Measurements from ENCODE around the gene CENPP.

Gene CENPP

DNA sequence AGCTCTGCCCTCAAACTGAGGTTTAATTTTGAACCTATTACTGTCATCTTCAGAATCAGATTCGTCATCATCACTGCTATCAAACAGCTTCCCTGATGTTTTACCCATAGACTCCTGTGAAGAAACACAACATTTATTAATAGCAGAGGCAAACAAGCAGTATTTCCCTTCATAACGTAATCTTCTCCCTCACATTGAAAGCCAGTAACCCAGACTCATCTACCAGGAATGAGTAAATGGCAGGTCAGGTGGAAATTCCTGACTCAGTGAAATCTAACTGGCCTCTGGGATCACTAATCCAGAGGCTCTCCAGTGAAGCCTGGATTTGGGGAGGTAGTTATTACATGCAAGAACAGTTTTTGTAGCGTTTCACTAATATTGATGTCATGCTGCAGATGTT is 15.2 kb upstream of the CENPP start:
- DNase-seq (ENCODE audit: low read depth), result no peak

DNA sequence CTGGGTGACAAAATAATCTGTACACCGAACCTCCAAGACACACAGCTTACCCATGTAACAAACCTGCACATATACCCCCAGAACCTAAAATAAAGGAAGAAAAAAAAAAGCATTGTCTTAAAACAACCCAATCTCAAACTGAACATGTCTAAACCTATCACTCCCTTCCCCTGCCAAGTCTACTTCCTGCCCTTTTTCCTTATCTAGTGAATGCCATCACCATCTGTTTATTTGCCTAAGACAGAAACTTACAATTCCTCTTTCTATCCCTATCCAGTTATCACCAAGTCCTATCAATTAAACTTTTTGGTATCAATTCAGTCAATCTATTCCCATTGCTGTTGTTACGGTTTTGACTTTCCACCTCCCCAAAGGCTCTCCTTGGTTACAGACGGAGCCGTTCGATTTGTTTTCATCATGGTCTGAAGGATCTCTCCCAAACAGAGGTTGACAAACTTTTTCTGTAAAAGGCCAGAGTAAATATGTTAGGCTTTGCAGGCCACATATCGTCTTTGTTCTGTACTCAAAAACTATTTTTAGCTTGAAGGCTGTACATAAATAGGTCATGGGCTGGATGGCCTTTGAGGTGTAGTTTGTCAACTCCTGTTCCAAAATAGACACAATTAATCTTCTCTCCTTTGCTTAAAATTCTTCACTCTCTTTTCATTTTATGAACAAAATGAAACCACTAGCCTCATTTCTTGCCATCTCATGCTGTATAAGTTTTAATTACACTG is 12.7 kb upstream of the CENPP start:
- no peak for DNase-seq (ENCODE audit: low read depth)

More for the DNA sequence above, 15.2 kb upstream of the CENPP start:
- H3K4me3 ChIP-seq (ENCODE audit: low read depth, low read length), result no peak overlapping the region

DNA sequence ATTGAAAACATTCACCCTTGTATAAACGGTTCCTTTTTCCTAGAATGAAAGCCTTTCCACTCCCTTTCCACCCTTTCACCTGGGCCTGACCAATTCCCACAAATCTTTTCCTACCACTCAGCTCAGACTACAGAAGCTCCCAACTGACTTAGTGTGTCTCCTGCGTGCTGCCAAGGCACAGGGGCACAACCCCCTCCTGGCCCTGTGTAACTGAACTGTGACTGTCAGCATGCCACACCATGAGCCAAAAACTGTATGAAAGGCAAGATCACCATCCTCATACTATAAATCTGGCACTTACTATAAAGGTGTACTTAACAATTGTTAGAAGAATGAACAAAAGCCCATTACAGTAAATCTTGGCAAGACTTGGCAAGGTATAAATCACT is 12.1 kb upstream of the CENPP start:
- no peak overlapping the region for H3K4me3 ChIP-seq (ENCODE audit: low read depth, low read length)
- DNase-seq (ENCODE audit: low read depth), result no peak

More for the DNA sequence above, 12.7 kb upstream of the CENPP start:
- H3K4me3 ChIP-seq (ENCODE audit: low read depth, low read length), result no peak overlapping the region

DNA sequence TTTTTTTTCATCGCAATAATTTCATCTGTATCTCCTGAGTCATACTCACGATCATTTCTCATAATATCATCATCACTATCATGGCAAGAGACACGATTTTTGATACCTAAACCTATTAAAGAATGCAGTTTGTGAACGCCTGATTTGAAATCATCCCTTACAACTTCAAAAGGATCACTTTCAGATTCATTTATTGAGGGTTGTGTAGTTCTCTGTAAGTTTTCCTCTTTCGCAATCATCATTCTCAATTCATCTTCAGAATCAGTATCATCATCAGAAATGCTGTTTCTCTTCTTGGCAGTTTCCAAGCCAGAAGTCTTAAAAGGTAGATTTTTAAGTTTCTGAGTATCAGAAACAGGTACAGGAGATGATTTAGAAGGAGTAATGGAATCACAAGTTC is 10.3 kb upstream of the CENPP start:
- H3K4me3 ChIP-seq (ENCODE audit: low read depth, low read length), result no peak overlapping the region
- DNase-seq (ENCODE audit: low read depth), result no peak

DNA sequence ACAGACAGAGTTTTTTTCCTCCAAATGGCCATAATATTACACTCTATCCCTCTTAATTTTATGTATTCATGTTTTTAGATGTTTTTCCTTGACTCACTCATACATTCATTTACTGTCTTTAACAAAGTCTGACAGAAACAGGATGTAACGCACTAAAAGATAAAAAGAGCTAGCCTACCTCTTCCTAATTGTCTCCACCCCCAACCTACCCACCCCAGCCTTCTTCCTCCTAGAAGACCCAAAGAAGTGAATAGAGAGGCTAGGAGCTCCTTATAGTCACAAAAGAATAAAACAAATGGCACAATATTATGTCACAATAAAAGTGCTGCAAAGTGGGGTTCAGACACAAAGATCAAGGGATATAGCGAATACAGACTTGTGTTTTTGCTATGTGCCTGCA is 1.3 kb upstream of the CENPP start:
- DNase-seq (ENCODE audit: low read depth), result no peak
- H3K4me3 ChIP-seq (ENCODE audit: low read depth, low read length), result peak overlapping the region; percentile 70

DNA sequence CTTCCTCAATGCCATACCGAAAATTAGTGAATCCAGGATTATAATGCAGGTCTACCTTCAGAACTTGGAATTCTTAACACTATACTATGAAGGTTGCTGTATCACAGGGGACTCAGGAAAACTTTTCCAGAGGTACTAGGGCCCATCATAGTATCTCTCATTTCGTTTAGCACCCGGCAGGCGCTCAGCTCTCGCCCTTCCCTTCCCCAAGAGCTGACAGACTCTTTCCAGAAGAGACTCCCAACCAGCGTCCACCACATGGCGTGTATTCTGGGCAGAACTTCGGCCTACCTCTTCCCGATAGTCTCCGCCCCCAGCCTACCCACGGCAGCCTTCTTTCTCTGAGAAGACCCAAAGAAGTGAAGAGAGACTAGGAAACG is 874 bp upstream of the CENPP start:
- DNase-seq (ENCODE audit: low read depth), result no peak
- H3K4me3 ChIP-seq (ENCODE audit: low read depth, low read length), result peak overlapping the region; percentile 70

DNA sequence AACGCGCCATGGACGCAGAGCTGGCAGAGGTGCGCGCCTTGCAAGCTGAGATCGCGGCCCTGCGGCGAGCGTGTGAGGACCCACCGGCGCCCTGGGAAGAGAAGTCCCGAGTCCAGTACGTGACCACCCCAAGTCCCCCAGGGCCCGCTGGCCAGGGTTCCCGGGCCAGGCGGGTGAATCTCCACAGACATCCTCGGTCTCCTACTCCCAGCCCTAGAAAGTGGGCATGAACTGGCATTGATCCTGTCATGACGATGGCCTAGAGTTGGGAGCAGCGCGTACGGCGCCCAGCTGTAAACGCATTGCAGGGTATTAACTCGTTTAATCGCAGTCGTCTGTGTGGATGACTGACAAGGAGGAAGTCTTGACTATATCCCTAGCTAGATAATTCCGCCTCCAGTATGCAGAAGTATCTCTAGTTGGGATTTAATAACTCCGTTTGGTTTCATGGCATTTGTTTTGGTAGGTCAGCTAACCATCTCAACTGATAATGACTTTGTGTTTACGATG is 293 bp downstream of the CENPP start:
- peak overlapping the region; percentile 70 for H3K4me3 ChIP-seq (ENCODE audit: low read depth, low read length)
- DNase-seq (ENCODE audit: low read depth), result no peak

DNA sequence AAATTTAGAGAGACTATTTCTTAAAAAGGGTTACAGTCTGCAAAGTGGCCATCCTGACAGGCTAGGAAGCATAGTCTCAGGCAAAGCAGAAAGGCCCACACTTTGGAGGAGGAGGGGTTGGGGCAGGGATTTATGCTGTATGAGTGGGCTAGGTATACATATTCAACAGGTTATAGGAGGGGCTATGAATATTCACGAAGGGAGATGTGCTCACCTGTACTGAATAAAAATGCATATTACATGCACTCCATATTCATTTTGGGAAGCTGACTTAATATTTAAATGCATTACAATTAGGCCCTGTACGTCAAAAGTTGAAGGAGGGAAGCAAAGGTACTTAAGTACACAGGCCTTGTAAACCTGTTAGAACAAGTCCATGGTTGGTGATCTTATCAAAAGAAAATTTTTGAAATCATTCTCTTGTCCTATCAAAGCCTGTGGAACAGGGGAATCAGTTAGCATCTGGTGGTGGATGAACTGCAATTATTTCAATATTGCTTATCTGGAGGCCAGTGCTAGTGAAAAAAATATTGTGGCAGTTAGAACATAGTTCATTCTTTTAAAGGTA is 1.6 kb downstream of the CENPP start:
- no peak overlapping the region for H3K4me3 ChIP-seq (ENCODE audit: low read depth, low read length)
- DNase-seq (ENCODE audit: low read depth), result no peak

DNA sequence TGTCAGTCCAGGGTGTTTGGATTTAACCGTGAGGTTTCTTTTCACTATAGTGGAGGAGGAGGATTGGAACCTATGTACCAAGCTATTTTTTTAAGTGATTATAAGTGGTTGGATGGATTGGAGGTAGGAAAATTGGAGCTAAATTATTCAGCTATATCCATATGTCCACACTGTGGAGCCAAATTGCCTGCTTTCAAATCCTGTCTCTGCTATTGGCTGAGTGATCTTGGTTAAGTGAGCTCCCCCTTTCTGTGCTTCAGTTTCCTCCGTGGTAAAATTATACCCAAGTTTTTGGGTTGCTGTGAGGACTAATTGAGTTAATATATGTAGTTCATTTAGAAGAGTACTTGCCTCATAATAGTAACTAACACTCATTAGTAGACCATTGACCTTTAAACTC is 2.5 kb downstream of the CENPP start:
- peak; percentile 41 for DNase-seq (ENCODE audit: low read depth)
- H3K4me3 ChIP-seq (ENCODE audit: low read depth, low read length), result no peak overlapping the region

DNA sequence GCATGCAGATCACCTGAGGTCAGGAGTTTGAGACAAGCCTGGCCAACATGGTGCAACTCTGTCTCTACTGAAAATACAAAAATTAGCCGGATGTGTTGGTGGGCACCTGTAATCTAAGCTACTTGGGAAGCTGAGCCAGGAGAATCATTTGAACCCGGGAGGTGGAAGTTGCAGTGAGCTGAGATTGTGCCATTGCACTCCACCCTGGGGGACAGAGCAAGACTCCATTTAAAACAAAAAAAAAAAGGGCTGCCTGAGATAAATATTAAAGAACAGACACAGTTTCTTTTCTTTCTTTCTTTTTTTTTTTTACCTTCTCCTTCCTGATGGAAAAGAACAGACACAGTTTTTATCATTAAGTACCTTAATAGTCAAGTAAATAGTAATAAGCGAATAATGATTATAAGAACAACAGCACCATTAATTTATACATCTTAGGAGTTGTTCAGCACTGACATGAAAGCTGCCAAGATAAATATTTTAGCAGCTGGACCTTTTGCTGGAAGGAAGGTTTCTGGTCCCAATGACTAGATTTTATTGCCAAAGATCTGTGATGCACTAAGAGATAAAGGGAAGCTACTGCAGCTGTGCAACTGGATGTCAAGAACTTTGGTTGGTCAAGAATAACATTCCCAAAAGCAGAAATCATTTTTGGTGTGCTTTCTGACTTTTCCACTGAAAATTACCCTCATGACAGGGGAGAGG is 7.0 kb downstream of the CENPP start:
- no peak overlapping the region for H3K4me3 ChIP-seq (ENCODE audit: low read depth, low read length)
- peak; percentile 25 for DNase-seq (ENCODE audit: low read depth)

DNA sequence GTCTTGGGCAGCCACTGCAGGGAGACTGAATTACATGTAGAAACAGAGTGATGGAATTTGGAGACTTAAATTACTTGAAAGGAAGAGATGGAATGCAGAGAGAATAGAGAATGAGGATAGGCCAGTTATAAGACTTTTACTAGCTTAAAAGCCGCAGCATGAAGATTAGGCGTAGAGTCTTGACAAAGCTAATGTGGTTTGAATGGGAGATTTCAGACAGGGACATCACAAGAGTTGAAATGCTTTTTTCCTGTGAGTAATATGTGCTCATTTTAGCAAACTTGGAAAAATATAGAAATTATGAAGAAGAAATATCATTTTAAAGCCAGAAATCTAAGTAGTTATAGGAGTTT is 7.5 kb downstream of the CENPP start:
- H3K4me3 ChIP-seq (ENCODE audit: low read depth, low read length), result no peak overlapping the region
- DNase-seq (ENCODE audit: low read depth), result no peak

DNA sequence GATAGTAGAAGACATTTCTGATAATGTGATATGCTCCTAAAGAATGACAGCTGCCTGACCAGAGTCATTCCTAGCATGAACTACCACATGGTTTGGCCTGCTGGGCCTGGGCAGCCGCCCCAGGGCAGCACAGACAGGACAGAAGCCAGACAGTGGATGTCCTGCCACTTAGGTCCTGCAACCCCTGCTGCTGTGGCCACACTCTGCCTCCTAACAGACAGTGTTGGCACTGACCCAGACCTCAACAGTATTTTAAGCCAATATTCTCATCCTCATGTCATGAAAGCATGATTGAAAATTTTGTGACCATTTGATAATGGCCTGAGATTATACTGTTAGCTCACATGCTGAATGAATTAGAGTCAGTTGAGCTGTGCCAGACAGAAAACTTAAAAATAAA is 15.8 kb downstream of the CENPP start:
- DNase-seq (ENCODE audit: low read depth), result no peak
- no peak overlapping the region for H3K4me3 ChIP-seq (ENCODE audit: low read depth, low read length)

DNA sequence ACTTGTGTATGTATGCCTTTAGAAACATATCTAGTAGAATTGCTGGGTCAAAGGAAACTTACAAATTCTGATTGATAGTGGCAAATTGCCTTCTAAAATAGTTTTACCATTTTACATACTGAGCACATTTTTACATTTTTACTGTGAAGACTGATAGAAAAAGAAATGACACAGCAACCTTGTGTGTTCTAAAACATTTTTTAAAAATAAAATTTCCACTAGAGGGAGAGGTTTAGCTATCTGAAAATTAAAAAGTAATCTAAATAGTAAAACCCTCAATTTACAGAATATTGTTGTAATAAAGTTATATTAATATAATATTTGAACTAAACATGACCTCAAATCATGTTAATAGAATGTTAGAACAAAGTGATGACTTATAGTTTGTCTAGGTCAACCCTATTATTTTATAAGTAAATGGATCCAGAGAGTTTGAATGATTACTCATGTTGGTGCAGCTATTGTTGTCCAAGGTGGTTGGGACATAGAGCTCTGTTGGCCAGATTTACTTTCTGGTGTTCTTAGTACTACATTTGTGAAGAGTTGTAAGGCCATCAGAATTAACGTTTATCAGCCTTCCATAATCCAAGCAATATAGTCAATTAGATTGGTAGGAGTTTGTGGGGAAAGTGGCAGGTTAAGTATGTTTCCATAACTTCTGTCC is 17.2 kb downstream of the CENPP start:
- DNase-seq (ENCODE audit: low read depth), result no peak
- no peak overlapping the region for H3K4me3 ChIP-seq (ENCODE audit: low read depth, low read length)

DNA sequence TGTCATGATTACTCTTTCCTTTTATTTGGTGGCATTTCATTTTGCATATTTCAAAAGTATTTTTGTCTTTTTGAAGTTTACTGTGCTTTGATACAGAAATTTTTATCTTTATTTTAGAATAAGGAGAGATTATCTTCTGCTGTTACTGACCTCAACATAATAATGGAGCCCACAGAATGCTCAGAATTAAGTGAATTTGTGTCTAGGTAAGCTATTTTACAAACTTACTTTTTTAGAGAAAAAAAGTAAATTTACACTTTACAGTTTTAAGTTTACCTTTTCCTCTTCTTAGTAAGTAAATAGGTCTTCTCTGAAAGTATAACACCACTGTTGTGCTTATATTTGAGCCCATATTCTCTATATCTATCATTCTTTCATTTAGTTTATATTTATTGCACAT is 19.8 kb downstream of the CENPP start:
- DNase-seq (ENCODE audit: low read depth), result no peak
- H3K4me3 ChIP-seq (ENCODE audit: low read depth, low read length), result no peak overlapping the region

DNA sequence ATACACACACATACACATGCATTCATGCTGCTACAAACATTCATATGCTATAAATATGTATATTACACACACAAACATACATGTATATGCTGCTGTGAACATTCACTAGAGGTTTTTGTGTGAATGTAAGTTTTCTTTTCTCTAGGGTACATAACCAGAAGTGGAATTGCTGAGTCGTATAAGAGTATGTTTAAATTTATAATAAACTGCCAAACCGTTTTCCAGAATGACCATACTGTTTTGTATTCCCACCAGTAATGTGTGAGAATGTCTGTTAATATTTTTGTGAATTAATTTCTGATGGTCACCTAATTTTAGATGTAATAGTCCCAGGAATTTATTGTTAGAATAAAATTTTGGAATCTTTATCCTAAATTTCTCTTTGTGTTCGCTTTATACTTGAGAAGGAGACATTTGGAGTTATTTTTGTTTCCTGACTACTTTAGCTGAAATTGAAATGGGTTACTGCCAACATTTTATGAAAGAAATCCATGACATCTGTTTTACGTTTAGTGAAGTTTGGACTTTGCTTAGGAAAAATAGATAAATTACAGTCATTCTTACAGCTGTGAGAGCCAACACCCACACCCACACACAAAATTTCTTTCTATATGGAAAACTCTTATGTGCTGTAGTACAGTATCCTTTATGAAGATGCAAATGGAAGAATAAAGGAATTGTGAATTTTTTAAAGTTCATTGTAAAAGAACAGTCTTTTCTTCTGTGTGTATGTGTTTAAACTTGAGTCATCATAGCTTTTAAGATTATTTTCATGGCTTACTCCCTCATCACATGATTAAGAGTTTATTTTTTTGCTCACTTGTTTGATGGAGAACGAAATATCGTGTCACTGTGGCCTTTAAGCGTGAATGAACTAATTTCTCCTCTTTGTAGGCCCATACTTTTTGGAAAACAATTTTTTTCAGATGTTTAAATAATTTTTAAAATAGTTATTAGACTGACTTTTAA is 24.3 kb downstream of the CENPP start:
- no peak overlapping the region for H3K4me3 ChIP-seq (ENCODE audit: low read depth, low read length)
- peak; percentile 12 for DNase-seq (ENCODE audit: low read depth)

DNA sequence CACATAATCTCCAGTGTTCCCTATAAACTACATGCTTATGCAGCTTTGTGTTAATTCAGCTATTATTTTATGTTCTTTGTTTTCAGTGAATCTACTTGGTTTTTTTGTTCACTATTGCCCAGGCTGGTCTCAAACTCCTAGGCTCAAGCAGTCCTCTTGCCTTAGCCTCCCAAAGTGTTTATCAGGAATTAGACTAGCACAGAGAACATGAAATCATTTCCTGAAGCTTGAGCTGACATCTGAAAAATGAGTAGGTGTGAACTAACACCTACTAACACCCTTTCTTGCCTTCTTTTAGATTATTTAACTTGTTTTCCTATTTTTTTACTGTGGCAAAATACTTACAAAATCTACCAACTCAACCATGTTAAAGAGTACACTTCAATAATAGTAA is 25.0 kb downstream of the CENPP start:
- H3K4me3 ChIP-seq (ENCODE audit: low read depth, low read length), result no peak overlapping the region
- no peak for DNase-seq (ENCODE audit: low read depth)

DNA sequence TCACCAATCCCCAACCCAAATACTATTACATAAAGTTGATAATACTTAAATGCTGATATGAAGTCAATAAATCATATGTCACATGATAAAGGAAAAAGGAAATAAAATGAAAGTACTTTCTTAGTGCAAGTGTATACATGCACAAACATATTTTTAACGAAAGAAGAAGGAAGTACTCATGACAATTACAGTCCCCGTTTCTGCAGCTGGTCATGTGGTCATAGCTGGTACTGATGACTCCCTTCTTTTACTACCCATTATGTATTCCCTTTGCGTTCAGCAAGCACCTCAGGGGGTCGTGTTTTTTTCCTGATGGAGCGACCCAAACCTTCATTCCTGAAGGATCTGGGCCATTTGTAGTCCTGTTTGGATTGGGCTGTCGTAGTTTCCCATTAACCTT is 27.3 kb downstream of the CENPP start:
- no peak overlapping the region for H3K4me3 ChIP-seq (ENCODE audit: low read depth, low read length)
- no peak for DNase-seq (ENCODE audit: low read depth)

DNA sequence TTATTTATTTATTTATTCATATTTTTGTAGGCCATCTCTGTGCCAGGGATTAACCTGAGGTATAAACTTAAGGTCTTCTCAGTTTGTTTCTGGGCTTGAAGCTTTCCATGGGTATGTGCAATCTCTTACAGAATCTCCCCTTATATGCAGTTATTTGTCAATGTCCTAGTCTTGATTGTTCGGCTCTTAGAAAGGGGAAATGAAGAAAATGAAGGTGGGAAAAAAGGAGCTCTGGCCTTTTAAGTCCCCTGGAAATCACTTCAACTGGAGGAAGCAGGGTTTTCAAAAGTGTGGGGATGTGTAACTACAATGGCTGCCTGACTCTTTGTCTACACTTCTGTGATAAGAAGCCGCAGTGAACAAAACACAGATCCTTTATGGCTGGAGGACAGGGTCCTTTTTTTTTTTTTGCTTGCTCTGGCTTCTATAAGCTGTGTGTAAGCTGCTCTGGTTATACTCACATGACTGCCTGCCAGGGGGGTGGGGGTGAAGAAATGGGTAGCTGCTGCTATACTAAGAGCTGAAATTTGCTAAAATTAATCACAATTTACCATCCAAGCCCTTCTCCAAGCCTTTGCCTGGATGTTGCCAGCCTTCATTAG is 33.7 kb downstream of the CENPP start:
- DNase-seq (ENCODE audit: low read depth), result no peak
- no peak overlapping the region for H3K4me3 ChIP-seq (ENCODE audit: low read depth, low read length)

DNA sequence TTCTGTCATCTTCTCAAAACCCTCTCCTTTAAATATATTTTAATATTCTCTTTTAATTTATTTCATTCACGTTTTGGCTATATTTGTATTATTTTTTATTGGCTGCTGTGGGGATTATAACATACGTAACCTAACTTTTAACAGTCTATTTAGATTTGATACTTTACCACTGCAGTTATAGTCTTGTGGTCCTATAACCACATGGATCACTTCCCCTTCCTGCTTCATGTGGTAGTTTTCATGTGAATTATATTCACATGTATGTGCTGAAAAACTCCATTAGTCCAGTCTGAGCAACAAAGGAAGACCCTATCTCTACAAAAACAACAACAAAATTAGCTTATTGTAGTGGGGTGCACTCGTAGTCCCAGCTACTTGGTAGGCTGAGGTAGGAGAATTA is 34.3 kb downstream of the CENPP start:
- H3K4me3 ChIP-seq (ENCODE audit: low read depth, low read length), result no peak overlapping the region
- no peak for DNase-seq (ENCODE audit: low read depth)

All from skeletal muscle cell (primary cell).